IPS-20b (cell line): ENCODE measurements around the gene FARS2.

Experiments
- H3K27ac ChIP-seq: one replicate; pipeline ENCODE4 v1.5.1; 2013; ENCODE audit warnings: low read length
- H3K27me3 ChIP-seq: 2 replicates; pipeline ENCODE4 v1.6.1; 2013; ENCODE audit warnings: mild to moderate bottlenecking, low read length, inconsistent platforms; ENCODE audit not compliant: insufficient read depth
- H3K36me3 ChIP-seq: 2 replicates; pipeline ENCODE4 v1.6.1; 2013; ENCODE audit warnings: low read depth, mild to moderate bottlenecking, inconsistent platforms, low read length, moderate library complexity; ENCODE audit not compliant: insufficient read depth
- H3K4me1 ChIP-seq: 2 replicates; pipeline ENCODE4 v1.6.1; 2013; ENCODE audit warnings: mild to moderate bottlenecking, control low read depth, inconsistent platforms, low read length, moderate library complexity; ENCODE audit not compliant: insufficient read depth
- H3K4me3 ChIP-seq: 2 replicates; pipeline ENCODE4 v1.5.1; 2013; ENCODE audit warnings: mild to moderate bottlenecking, low read length, inconsistent platforms
- H3K9ac ChIP-seq: 2 replicates; pipeline ENCODE4 v1.6.1; 2013; ENCODE audit warnings: low read depth, mild to moderate bottlenecking, inconsistent platforms, low read length, moderate library complexity
- H3K9me3 ChIP-seq: 2 replicates; pipeline ENCODE4 v1.6.1; 2013; ENCODE audit warnings: mild to moderate bottlenecking, low read depth, low read length, inconsistent platforms; ENCODE audit not compliant: insufficient read depth

Gene FARS2

DNA sequence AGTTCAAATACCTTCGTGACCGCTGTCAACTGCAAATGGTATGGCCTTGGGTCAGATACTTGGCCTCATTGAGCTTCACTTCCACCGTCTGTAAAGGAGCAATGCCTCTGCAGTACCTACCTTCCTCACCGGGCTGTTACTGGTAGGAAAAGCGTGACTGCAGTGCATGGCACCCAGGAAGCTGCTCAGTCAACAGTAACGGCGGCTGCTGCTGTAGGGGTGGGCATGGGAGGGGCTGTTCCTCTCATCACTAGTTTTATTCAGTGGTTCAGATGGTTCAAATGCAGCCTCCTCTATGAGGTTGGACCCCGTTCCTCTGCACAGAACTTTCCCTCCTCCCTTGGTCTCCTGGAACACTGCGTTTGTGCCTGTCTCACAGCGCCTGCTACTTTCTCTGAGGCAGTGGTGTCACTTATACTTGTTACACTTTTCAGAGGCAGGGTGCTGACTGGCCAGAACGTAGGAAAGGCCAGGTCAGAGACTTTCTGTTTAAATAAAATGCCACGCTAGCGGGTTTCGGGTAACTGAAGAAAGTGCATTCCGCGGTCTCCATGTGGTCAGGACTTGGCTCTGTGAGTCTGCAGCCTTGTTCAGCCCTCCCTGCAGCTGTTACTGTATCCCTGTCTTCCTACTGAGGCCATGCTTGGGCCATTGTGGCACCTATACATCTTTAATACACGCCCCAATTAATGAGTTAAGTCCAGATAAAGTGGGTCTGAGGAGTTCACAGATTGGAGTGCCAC lies 465.8 kb downstream of the FARS2 start:
- Histone ChIP-seq H3K27me3 (no peaks in the 10 kb centered on the region), H3K4me1 (peaks cover 12% of the 10 kb centered on the region), H3K36me3 (no peaks in the 10 kb centered on the region), H3K4me3 (no peak overlapping the region), H3K27ac (no peak overlapping the region), H3K9ac (no peak overlapping the region), H3K9me3 (no peaks in the 10 kb centered on the region)

- H3K9me3 ChIP-seq: no peaks in the 10 kb centered on the region
- no peak overlapping the region for H3K9ac ChIP-seq
- H3K4me3 ChIP-seq: no peak overlapping the region
- H3K27me3 ChIP-seq: no peaks in the 10 kb centered on the region
- H3K36me3 ChIP-seq: no peaks in the 10 kb centered on the region
- peaks cover 5% of the 10 kb centered on the region for H3K4me1 ChIP-seq
- H3K27ac ChIP-seq: no peak overlapping the region
Observed at GRCh38 chr6:5728351-5729079, 467.2 kb downstream of the FARS2 start.

GRCh38 chr6:5729080-5729434 lies 467.7 kb downstream of the FARS2 start:
- no peaks in the 10 kb centered on the region for H3K27me3 ChIP-seq
- no peak overlapping the region for H3K9ac ChIP-seq
- no peaks in the 10 kb centered on the region for H3K9me3 ChIP-seq
- H3K4me3 ChIP-seq: no peak overlapping the region
- H3K4me1 ChIP-seq: no peaks in the 10 kb centered on the region; the same call in 1 of the 2 replicates
- H3K36me3 ChIP-seq: no peaks in the 10 kb centered on the region
- no peak overlapping the region for H3K27ac ChIP-seq

- H3K9ac ChIP-seq: no peak overlapping the region
- H3K27ac ChIP-seq: no peak overlapping the region
Observed at GRCh38 chr6:5729813-5730517, 468.7 kb downstream of the FARS2 start.

GRCh38 chr6:5730585-5731263 lies 469.4 kb downstream of the FARS2 start:
- Histone ChIP-seq H3K36me3 (no peaks in the 10 kb centered on the region), H3K4me1 (no peaks in the 10 kb centered on the region; the same call in 1 of the 2 replicates), H3K27me3 (no peaks in the 10 kb centered on the region), H3K9me3 (no peaks in the 10 kb centered on the region), H3K9ac (no peak overlapping the region), H3K4me3 (no peak overlapping the region), H3K27ac (no peak overlapping the region)

More at GRCh38 chr6:5729813-5730517, 468.7 kb downstream of the FARS2 start:
- H3K36me3 ChIP-seq: no peaks in the 10 kb centered on the region
- H3K4me1 ChIP-seq: no peaks in the 10 kb centered on the region; the same call in 1 of the 2 replicates
- no peaks in the 10 kb centered on the region for H3K27me3 ChIP-seq
- no peaks in the 10 kb centered on the region for H3K9me3 ChIP-seq
- H3K4me3 ChIP-seq: no peak overlapping the region

GRCh38 chr6:5731435-5731834 lies 470.1 kb downstream of the FARS2 start:
- Histone ChIP-seq H3K4me1 (peaks cover 3% of the 10 kb centered on the region), H3K4me3 (no peak overlapping the region), H3K27ac (no peak overlapping the region), H3K27me3 (no peaks in the 10 kb centered on the region), H3K36me3 (no peaks in the 10 kb centered on the region), H3K9ac (no peak overlapping the region), H3K9me3 (no peaks in the 10 kb centered on the region)

DNA sequence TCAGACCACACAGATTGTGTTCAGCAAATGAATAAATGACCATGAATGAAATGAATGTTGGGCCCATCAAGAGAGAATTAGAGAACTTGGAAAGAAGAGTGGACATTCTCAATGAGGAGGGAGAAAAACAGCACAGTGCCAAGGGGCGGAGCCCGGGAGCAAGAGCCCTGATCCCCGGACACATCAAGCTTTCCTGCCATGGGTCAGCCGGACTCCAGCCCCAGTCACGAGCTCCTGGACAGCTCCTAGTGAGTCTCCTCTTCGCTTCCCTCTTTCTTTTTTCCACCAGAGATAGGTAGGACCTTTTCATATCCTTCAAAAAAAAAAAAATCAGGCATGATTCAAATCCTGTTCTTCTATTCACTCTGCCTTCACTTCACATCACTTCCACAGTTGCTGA lies 471.2 kb downstream of the FARS2 start:
- H3K4me1 ChIP-seq: peaks cover 4% of the 10 kb centered on the region
- H3K9ac ChIP-seq: no peak overlapping the region
- H3K36me3 ChIP-seq: no peaks in the 10 kb centered on the region
- no peak overlapping the region for H3K27ac ChIP-seq
- H3K9me3 ChIP-seq: no peaks in the 10 kb centered on the region
- no peaks in the 10 kb centered on the region for H3K27me3 ChIP-seq
- no peak overlapping the region for H3K4me3 ChIP-seq

DNA sequence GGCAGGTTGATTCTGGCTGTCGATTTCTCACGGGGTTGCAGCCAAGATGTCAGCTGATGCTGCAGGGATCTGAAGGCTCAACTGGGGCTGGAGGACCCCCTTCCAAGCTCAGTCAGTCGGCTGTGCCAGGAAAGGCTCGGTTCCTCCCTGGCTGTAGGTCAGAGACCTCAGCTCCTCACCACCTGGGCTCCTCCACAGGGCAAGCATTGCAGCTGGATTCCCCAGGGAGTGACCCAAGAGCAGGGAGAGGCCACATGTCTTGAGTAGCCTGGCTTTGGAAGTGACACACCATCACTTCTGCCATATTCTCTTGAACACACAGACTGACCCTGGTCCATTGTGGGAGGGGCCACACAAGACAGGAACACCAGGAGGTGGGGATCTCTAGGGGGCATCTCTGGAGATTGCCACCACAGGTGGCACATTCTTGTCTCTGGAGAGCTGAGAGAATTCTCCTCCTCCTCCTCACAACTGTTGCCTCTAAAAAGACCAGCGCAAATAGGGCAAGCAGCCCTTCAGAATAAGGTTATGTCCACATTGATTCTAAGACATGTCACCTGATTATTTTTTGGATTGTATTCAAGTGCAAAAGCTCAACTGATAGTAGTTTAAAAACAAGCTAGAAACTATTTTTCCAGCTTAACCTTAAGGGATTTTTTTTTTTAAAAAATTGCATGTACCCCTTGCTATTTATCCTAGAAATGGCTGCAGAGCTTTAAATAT lies 474.9 kb downstream of the FARS2 start:
- Histone ChIP-seq H3K9me3 (no peaks in the 10 kb centered on the region), H3K27me3 (no peaks in the 10 kb centered on the region), H3K4me3 (no peak overlapping the region), H3K4me1 (peaks cover 4% of the 10 kb centered on the region; the same call in 1 of the 2 replicates), H3K36me3 (no peaks in the 10 kb centered on the region), H3K27ac (no peak overlapping the region), H3K9ac (no peak overlapping the region)

DNA sequence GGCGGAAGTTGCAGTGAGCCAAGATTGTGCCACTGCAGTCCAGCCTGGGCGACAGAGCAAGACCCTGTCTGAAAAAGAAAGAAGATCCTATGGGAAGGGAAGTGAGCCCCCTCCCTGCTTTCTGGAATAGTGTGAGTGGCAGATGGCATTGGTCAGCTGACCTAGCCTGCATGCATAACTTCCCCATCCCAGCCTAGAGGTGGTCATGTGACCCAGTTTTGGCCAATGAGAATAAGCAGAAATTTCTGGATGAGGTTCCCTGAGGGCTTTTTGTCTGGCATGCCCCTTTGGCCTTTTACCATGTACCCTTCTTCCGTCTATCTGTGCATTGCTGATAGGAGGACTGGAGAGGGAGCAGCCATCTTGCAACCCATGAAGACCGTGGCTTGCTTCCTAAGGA lies 476.1 kb downstream of the FARS2 start:
- no peaks in the 10 kb centered on the region for H3K9me3 ChIP-seq
- H3K36me3 ChIP-seq: no peaks in the 10 kb centered on the region
- no peaks in the 10 kb centered on the region for H3K27me3 ChIP-seq
- no peak overlapping the region for H3K9ac ChIP-seq
- H3K27ac ChIP-seq: no peak overlapping the region
- H3K4me3 ChIP-seq: no peak overlapping the region
- peaks cover 4% of the 10 kb centered on the region; the same call in 1 of the 2 replicates for H3K4me1 ChIP-seq

DNA sequence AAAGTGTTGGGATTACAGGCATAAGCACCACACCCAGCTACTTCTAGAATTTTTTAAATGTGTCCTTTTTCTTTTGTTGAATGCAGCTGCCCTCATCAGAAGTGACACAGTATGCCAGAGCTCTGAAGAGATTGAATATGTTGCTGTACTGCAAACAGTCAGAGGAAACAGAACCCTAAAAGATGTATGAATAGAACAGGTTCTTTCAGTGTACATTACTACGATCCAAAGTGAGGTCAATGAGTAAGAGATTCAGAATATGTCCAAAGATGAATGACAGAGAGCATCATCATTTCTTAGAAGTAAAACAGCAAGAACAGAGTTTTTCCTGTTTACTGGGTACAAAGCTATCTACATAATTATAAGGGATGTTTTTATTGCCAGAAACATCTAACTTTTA lies 476.9 kb downstream of the FARS2 start:
- H3K4me1 ChIP-seq: peaks cover 4% of the 10 kb centered on the region; the same call in 1 of the 2 replicates
- H3K9ac ChIP-seq: no peak overlapping the region
- H3K4me3 ChIP-seq: no peak overlapping the region
- no peaks in the 10 kb centered on the region for H3K27me3 ChIP-seq
- H3K36me3 ChIP-seq: no peaks in the 10 kb centered on the region
- H3K27ac ChIP-seq: no peak overlapping the region
- H3K9me3 ChIP-seq: no peaks in the 10 kb centered on the region

GRCh38 chr6:5744497-5744896 lies 483.2 kb downstream of the FARS2 start:
- Histone ChIP-seq H3K36me3 (no peaks in the 10 kb centered on the region), H3K4me3 (no peak overlapping the region), H3K27ac (no peak overlapping the region), H3K4me1 (no peaks in the 10 kb centered on the region), H3K9ac (no peak overlapping the region), H3K27me3 (no peaks in the 10 kb centered on the region), H3K9me3 (no peaks in the 10 kb centered on the region)
